ENCODE results near the gene LUC7L. TPM values are rescaled to one million over a fixed set of nuclear protein-coding genes. Genes with fewer than 3 reads are reported as not detected.

The LUC7L gene
- total RNA-seq, 4 donors from 2014 or later: 47.6 to 118 (median 93.9) TPM

DNA sequence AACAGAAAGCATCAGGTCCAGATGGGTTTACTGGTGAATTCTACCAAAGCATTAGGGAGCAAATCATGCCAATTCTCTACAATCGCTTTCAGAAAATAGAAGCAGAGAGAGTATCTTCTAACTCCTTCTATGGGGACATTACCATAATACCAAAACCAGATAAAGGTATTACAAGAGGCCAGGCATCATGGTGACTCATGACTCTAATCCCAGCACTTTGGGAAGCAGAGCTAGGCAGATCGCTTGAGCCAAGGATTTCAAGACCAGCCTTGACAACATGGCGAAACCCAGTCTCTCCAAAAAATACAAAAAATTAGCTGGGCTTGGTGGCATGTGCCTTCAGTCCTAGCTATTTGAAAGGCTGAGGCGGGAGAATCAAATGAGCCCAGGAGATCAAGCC is 26.0 kb downstream of the LUC7L start:
- Histone ChIP-seq H3K4me1 (no peaks in the 10 kb centered on the region), H3K27me3 (no peaks in the 10 kb centered on the region), H3K36me3 (no peaks in the 10 kb centered on the region), H3K27ac (no peak overlapping the region), H3K4me3 (no peak overlapping the region), H3K9me3 (no peaks in the 10 kb centered on the region)
- intact Hi-C loops (cut with DNase I; ENCODE audit: low total_unique reads): no loop called here
- TF ChIP-seq, protein P1, sequence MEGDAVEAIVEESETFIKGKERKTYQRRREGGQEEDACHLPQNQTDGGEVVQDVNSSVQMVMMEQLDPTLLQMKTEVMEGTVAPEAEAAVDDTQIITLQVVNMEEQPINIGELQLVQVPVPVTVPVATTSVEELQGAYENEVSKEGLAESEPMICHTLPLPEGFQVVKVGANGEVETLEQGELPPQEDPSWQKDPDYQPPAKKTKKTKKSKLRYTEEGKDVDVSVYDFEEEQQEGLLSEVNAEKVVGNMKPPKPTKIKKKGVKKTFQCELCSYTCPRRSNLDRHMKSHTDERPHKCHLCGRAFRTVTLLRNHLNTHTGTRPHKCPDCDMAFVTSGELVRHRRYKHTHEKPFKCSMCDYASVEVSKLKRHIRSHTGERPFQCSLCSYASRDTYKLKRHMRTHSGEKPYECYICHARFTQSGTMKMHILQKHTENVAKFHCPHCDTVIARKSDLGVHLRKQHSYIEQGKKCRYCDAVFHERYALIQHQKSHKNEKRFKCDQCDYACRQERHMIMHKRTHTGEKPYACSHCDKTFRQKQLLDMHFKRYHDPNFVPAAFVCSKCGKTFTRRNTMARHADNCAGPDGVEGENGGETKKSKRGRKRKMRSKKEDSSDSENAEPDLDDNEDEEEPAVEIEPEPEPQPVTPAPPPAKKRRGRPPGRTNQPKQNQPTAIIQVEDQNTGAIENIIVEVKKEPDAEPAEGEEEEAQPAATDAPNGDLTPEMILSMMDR (IDR thresholded peaks at IDR 0.05): no peak
- DNase-seq: no peak

GRCh38 chr16:200388-200787 is 28.9 kb downstream of the LUC7L start:
- no peak overlapping the region for H3K4me3 ChIP-seq
- no peak for DNase-seq
- no peaks in the 10 kb centered on the region for H3K27me3 ChIP-seq
- no peak overlapping the region for H3K27ac ChIP-seq
- intact Hi-C loops (cut with DNase I; ENCODE audit: low total_unique reads): no loop called here
- H3K4me1 ChIP-seq: no peaks in the 10 kb centered on the region
- H3K36me3 ChIP-seq: no peaks in the 10 kb centered on the region
- H3K9me3 ChIP-seq: no peaks in the 10 kb centered on the region
- TF ChIP-seq POLR2A (IDR thresholded peaks at IDR 0.05): no peak
- TF ChIP-seq, protein P1 (IDR thresholded peaks at IDR 0.05): no peak

GRCh38 chr16:194516-194915 is 34.7 kb downstream of the LUC7L start:
- Histone ChIP-seq H3K36me3 (no peaks in the 10 kb centered on the region), H3K27me3 (no peaks in the 10 kb centered on the region), H3K9me3 (no peaks in the 10 kb centered on the region), H3K27ac (no peak overlapping the region), H3K4me3 (no peak overlapping the region), H3K4me1 (no peaks in the 10 kb centered on the region)
- intact Hi-C loops (cut with DNase I; ENCODE audit: low total_unique reads): no loop called here
- DNase-seq: no peak
- TF ChIP-seq, protein P1 (IDR thresholded peaks at IDR 0.05): no peak
- TF ChIP-seq POLR2A (IDR thresholded peaks at IDR 0.05): no peak

DNA sequence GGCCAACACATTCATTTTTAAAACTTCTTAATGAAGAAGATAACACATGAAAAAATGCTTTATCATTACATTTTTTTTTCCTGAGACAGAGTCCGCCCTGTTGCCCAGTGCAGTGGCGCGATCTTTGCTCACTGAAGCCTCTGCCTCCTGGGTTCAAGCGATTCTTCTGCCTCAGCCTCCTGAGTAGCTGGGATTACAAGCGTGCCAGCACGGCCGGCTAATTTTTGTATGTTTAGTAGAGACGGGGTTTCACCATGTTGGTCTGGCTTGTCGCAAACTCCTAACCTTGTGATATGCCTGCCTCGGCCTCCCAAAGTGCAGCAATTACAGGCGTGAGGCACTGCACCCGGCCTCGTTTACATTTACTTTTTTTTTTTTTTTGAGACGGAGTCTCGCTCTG is 35.8 kb downstream of the LUC7L start:
- no peak for TF ChIP-seq POLR2A (IDR thresholded peaks at IDR 0.05)
- TF ChIP-seq, protein P1 (IDR thresholded peaks at IDR 0.05): no peak

DNA sequence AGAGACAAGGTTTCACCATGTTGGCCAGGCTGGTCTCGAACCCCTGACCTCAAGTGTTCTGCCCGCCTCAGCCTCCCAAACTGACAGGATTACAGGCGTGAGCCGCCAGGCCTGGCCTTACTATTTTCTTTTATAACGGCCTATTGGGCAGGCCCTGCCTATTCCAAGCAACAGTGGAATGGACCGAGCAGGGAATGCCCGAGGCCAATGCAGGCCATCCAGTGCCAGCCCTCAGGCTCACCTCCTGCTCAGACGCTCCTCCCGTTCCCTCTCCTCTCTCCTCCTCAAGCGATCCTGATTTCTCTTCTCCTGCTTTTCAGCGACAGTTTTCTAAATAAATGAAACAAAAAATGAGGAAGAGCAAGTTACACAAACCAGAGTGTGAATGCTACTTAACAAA is 36.6 kb downstream of the LUC7L start:
- Histone ChIP-seq H3K4me3 (no peak overlapping the region), H3K4me1 (no peaks in the 10 kb centered on the region), H3K27me3 (no peaks in the 10 kb centered on the region), H3K27ac (no peak overlapping the region), H3K36me3 (no peaks in the 10 kb centered on the region), H3K9me3 (no peaks in the 10 kb centered on the region)
- intact Hi-C loops (cut with DNase I; ENCODE audit: low total_unique reads): no loop called here
- TF ChIP-seq, protein P1 (IDR thresholded peaks at IDR 0.05): no peak
- no peak for TF ChIP-seq POLR2A (IDR thresholded peaks at IDR 0.05)
- DNase-seq: no peak

More for the DNA sequence above, 35.8 kb downstream of the LUC7L start:
- DNase-seq: no peak
- Histone ChIP-seq H3K4me1 (no peaks in the 10 kb centered on the region), H3K27me3 (no peaks in the 10 kb centered on the region), H3K36me3 (no peaks in the 10 kb centered on the region), H3K27ac (no peak overlapping the region), H3K4me3 (no peak overlapping the region), H3K9me3 (no peaks in the 10 kb centered on the region)
- intact Hi-C loops (cut with DNase I; ENCODE audit: low total_unique reads): no loop called here

Measured in uterus (tissue), 4 donors.